ENCODE measurements around the gene VWF.
"Not testable (repeated sequence)": the region's sequence is repeated elsewhere in the genome, so short reads cannot be mapped to it uniquely, and the experiment has no call there.

The VWF gene

GRCh38 chr12:6145564-6145963 is 21.1 kb upstream of the VWF start:
- DNase-seq (ENCODE audit: low spot score) = no peak

- DNase-seq (ENCODE audit: low spot score) = no peak
Observed at GRCh38 chr12:6143303-6143675, 18.8 kb upstream of the VWF start.

GRCh38 chr12:6142368-6143302 is 18.2 kb upstream of the VWF start:
- not testable (repeated sequence) for DNase-seq (ENCODE audit: low spot score)

GRCh38 chr12:6141731-6142367 is 17.4 kb upstream of the VWF start:
- not testable (repeated sequence) for DNase-seq (ENCODE audit: low spot score)

- DNase-seq (ENCODE audit: low spot score) = no peak
Observed at GRCh38 chr12:6140651-6141447, 16.4 kb upstream of the VWF start.

- DNase-seq (ENCODE audit: low spot score) = no peak
Observed at GRCh38 chr12:6135071-6135470, 10.6 kb upstream of the VWF start.

GRCh38 chr12:6133642-6134041 is 9.2 kb upstream of the VWF start:
- DNase-seq (ENCODE audit: low spot score) = no peak

GRCh38 chr12:6132496-6132895 is 8.0 kb upstream of the VWF start:
- no peak for DNase-seq (ENCODE audit: low spot score)

- DNase-seq (ENCODE audit: low spot score) = no peak
Observed at GRCh38 chr12:6125310-6125608, 789 bp upstream of the VWF start.

- no peak for DNase-seq (ENCODE audit: low spot score)
Observed at GRCh38 chr12:6123258-6123657, 1.2 kb downstream of the VWF start.

GRCh38 chr12:6122201-6122600 is 2.3 kb downstream of the VWF start:
- no peak for DNase-seq (ENCODE audit: low spot score)

- DNase-seq (ENCODE audit: low spot score) = no peak
Observed at GRCh38 chr12:6120796-6121473, 3.5 kb downstream of the VWF start.

- DNase-seq (ENCODE audit: low spot score) = no peak
Observed at GRCh38 chr12:6118891-6119568, 5.4 kb downstream of the VWF start.

GRCh38 chr12:6116471-6117021 is 7.9 kb downstream of the VWF start:
- no peak for DNase-seq (ENCODE audit: low spot score)

- no peak for DNase-seq (ENCODE audit: low spot score)
Observed at GRCh38 chr12:6115389-6115788, 9.1 kb downstream of the VWF start.

- DNase-seq (ENCODE audit: low spot score) = no peak
Observed at GRCh38 chr12:6114476-6114870, 10.0 kb downstream of the VWF start.

GRCh38 chr12:6113691-6114475 is 10.6 kb downstream of the VWF start:
- no peak for DNase-seq (ENCODE audit: low spot score)

GRCh38 chr12:6112004-6112403 is 12.5 kb downstream of the VWF start:
- DNase-seq (ENCODE audit: low spot score) = no peak

GRCh38 chr12:6110006-6110405 is 14.5 kb downstream of the VWF start:
- no peak for DNase-seq (ENCODE audit: low spot score)

- DNase-seq (ENCODE audit: low spot score) = no peak
Observed at GRCh38 chr12:6106218-6106617, 18.3 kb downstream of the VWF start.

GRCh38 chr12:6104842-6105241 is 19.6 kb downstream of the VWF start:
- DNase-seq (ENCODE audit: low spot score) = no peak
